Breast epithelium (tissue), 4 donors: ENCODE data around the gene RNF138. TPM values are rescaled to one million over a fixed set of nuclear protein-coding genes. Genes with fewer than 3 reads are reported as not detected.

ENCODE experiments used
- DNase-seq, 2 donors: peaks; one replicate each; pipeline ENCODE4 v3.0.0-alpha.2; 2019; ENCODE audit warnings: low spot score in 2 of 2
- H3K27ac ChIP-seq, 2 donors: fragments of 200-600 bp; sonication (generic) in 1 of 2; one replicate each; pipeline ENCODE4 v1.5.1; 2016 to 2019; ENCODE audit warnings: mild to moderate bottlenecking in 1 of 2
- H3K27me3 ChIP-seq, 2 donors: fragments of 200-600 bp; sonication (generic) in 1 of 2; one replicate each; pipeline versions ENCODE4 v1.5.1 to v1.6.0; 2017 to 2019; ENCODE audit warnings: control low read depth in 1 of 2, mild to moderate bottlenecking in 1 of 2
- H3K36me3 ChIP-seq: fragments of 200-600 bp; one replicate; pipeline ENCODE4 v1.5.1; 2019
- H3K4me1 ChIP-seq, 2 donors: fragments of 200-600 bp; sonication (generic); one replicate each; pipeline ENCODE4 v1.5.1; 2016 to 2019; ENCODE audit warnings: control low read depth in 1 of 2
- H3K4me3 ChIP-seq, 3 donors: fragments of 200-600 bp; sonication (generic); 1 replicate in 2 of 3; 2 replicates in 1 of 3; pipeline ENCODE4 v1.5.1; 2016 to 2019; ENCODE audit warnings: mild to moderate bottlenecking in 3 of 3, moderate library complexity in 2 of 3
- H3K9me3 ChIP-seq, 2 donors: fragments of 200-600 bp; sonication (generic) in 1 of 2; one replicate each; pipeline ENCODE4 v1.5.1; 2016 to 2019; ENCODE audit warnings: control low read depth in 1 of 2
- POLR2A ChIP-seq: fragments of 450-650 bp; IDR thresholded peaks from one replicate; pipeline ENCODE4 v1.6.1; 2016; ENCODE audit warnings: antibody characterized with exemption, mild to moderate bottlenecking, moderate library complexity
- POLR2AphosphoS5 ChIP-seq, 3 donors: sonication (generic); formaldehyde crosslinking; IDR thresholded peaks; one replicate each; pipeline ENCODE4 v1.6.1; 2017; ENCODE audit warnings: antibody characterized with exemption in 3 of 3
- intact Hi-C: fragments of 100-400 bp; cut with DNase I; formaldehyde crosslinking; loops from one replicate; pipeline ENCODE4 v1.15.1; 2023; ENCODE audit warnings: low total_unique reads
- total RNA-seq, 3 donors: library from RNA; depleted of rRNA; stranded (reverse); fragments of >200 nt; gene quantifications; one replicate each; pipeline ENCODE4 v1.1.0, GENCODE V29; 2016
- TF ChIP-seq, protein P1 (sequence below), 3 donors: fragments of 450-650 bp; IDR thresholded peaks; one replicate each; pipeline ENCODE4 v1.5.1; 2016 to 2017; ENCODE audit warnings: antibody characterized with exemption in 3 of 3, mild to moderate bottlenecking in 3 of 3, moderate library complexity in 3 of 3

Gene RNF138
- total RNA-seq, 3 donors from 2014 or later: 14.1 to 20.8 (median 20.0) TPM

GRCh38 chr18:32138332-32138982 lies 46.8 kb downstream of the RNF138 start:
- TF ChIP-seq, protein P1, sequence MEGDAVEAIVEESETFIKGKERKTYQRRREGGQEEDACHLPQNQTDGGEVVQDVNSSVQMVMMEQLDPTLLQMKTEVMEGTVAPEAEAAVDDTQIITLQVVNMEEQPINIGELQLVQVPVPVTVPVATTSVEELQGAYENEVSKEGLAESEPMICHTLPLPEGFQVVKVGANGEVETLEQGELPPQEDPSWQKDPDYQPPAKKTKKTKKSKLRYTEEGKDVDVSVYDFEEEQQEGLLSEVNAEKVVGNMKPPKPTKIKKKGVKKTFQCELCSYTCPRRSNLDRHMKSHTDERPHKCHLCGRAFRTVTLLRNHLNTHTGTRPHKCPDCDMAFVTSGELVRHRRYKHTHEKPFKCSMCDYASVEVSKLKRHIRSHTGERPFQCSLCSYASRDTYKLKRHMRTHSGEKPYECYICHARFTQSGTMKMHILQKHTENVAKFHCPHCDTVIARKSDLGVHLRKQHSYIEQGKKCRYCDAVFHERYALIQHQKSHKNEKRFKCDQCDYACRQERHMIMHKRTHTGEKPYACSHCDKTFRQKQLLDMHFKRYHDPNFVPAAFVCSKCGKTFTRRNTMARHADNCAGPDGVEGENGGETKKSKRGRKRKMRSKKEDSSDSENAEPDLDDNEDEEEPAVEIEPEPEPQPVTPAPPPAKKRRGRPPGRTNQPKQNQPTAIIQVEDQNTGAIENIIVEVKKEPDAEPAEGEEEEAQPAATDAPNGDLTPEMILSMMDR (IDR thresholded peaks at IDR 0.05): no peak
- TF ChIP-seq POLR2AphosphoS5 (IDR thresholded peaks at IDR 0.05): no peak
- TF ChIP-seq POLR2A: no peak
- H3K27ac ChIP-seq: no peak overlapping the region
- H3K4me1 ChIP-seq: no peaks in the 10 kb centered on the region
- no peaks in the 10 kb centered on the region for H3K36me3 ChIP-seq
- intact Hi-C loops: no loop called here
- H3K27me3 ChIP-seq: no peaks in the 10 kb centered on the region
- no peaks in the 10 kb centered on the region for H3K9me3 ChIP-seq
- DNase-seq: no peak
- H3K4me3 ChIP-seq: no peak overlapping the region

DNA sequence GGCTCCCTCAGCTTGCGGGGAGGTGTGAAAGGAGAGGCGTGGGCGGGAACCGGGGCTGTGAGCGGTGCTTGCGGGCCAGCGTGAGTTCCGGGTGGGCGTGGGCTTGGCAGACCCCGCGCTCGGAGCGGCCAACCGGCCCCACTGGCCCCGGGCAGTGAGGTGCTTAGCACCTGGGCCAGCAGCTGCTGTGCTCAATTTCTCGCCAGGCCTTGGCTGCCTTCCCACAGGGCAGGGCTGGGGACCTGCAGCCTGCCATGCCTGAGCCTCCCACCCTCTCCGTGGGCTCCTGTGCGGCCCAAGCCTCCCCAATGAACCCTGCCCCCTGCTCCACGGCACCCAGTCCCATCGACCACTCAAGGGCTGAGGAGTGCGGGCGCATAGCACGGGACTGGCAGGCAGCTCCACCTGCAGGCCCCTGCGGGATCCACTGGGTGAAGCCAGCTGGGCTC lies 48.2 kb downstream of the RNF138 start:
- Histone ChIP-seq H3K4me1 (no peaks in the 10 kb centered on the region), H3K4me3 (peak overlapping the region in 2 of 3 donors; percentile 20 to 48), H3K36me3 (no peaks in the 10 kb centered on the region), H3K27ac (no peak overlapping the region), H3K27me3 (no peaks in the 10 kb centered on the region), H3K9me3 (no peaks in the 10 kb centered on the region)
- no peak for DNase-seq
- intact Hi-C loops: no loop called here
- no peak for TF ChIP-seq POLR2A
- no peak for TF ChIP-seq POLR2AphosphoS5 (IDR thresholded peaks at IDR 0.05)
- TF ChIP-seq, protein P1 (IDR thresholded peaks at IDR 0.05): no peak

DNA sequence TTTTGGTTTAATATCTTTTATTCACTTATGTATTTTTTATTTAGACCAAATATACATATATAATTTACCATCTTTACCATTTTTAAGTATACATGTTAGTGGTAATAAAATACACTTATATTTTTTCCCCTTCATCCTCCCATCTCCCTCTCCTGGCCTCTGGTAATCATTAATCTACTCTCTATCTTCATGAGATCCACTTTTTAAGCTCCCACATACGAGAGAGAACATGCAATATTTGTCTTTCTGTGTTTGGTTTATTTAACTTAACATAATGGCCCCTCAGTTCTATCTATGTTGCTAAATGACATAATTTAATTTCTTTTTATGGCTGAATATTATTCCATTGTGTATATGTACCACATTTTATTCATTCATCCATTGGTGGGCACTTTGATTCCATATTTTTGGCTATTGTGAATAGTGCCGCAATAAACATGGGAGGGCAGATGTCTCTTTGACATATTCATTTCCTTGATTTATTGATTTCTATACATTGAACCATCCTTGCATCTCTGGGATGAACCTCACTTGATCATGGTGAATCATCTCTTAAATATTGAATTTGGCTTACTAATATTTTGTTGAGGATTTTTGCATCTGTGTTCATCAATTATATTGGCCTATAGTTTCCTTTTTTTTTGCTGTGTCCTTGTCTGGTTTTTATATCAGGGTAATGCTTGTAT lies 56.7 kb downstream of the RNF138 start:
- no peaks in the 10 kb centered on the region for H3K27me3 ChIP-seq
- no peak overlapping the region for H3K4me3 ChIP-seq
- no peak for DNase-seq
- intact Hi-C loops: no loop called here
- no peak for TF ChIP-seq POLR2A
- no peak for TF ChIP-seq POLR2AphosphoS5 (IDR thresholded peaks at IDR 0.05)
- TF ChIP-seq, protein P1 (IDR thresholded peaks at IDR 0.05): no peak
- no peak overlapping the region for H3K27ac ChIP-seq
- H3K36me3 ChIP-seq: no peaks in the 10 kb centered on the region
- H3K4me1 ChIP-seq: no peaks in the 10 kb centered on the region
- H3K9me3 ChIP-seq: no peaks in the 10 kb centered on the region

DNA sequence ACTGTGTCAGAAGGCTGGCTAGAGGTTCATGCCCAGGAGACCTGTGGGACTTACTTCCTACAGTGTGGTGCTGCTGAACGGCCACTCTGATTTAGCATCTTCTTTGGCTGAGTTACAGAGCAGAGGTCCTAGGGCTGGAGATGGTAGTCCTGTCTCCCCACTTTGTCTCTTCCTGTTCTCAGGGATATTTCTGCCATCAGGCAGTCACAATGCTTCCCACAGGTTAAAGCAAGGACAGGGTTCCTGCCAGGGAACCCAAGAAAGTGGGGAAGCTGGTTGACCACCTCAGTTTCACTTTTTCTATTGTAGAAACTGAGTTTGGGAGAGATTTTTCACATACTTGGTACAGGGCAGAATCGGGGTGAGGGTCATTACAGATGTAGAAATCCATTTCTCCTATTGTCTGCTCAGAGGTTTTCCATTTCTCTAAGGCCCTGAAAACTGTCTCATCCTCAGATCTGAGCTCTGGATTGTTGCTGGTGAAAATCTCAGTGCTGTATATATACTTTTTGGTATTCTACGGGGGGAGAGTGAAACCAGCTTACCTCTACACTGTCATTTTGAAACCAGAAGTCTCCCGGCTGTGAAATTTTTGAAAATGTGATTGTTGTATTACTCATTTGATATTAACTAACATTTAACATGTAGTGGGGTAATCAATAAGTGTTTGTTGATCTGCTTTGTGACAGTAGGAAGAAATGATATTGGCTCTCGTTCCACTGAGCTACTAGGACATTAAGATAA lies 61.2 kb downstream of the RNF138 start:
- H3K27ac ChIP-seq: no peak overlapping the region

More for the DNA sequence above, 61.2 kb downstream of the RNF138 start:
- DNase-seq: no peak
- Histone ChIP-seq H3K4me1 (no peaks in the 10 kb centered on the region), H3K27me3 (no peaks in the 10 kb centered on the region), H3K36me3 (no peaks in the 10 kb centered on the region), H3K4me3 (no peak overlapping the region), H3K9me3 (no peaks in the 10 kb centered on the region)
- intact Hi-C loops: loop anchor here (10.0 kb wide), 1 partner anchor 402 kb away; no protein-coding TSS in a partner anchor
- TF ChIP-seq POLR2AphosphoS5 (IDR thresholded peaks at IDR 0.05) (no peak), POLR2A (no peak)
- TF ChIP-seq, protein P1 (IDR thresholded peaks at IDR 0.05): no peak
